Immature natural killer cell (primary cell): ENCODE measurements around the gene ADCY7. TPM values are rescaled to one million over a fixed set of nuclear protein-coding genes. Genes with fewer than 3 reads are reported as not detected.

Experiments used
- DNase-seq, 3 donors: peaks; one replicate each; pipeline ENCODE4 v3.0.0; 2022; ENCODE audit warnings: mixed read lengths in 1 of 3
- H3K27ac Mint-ChIP-seq, 6 donors: one replicate each; pipeline ENCODE4 v1.8.0; 2020; ENCODE audit warnings: mixed read lengths in 6 of 6, mild to moderate bottlenecking in 5 of 6, inconsistent platforms in 4 of 6, moderate library complexity in 3 of 6
- H3K27me3 Mint-ChIP-seq, 3 donors: one replicate each; pipeline ENCODE4 v1.8.0; 2020 to 2021; ENCODE audit warnings: low read depth in 3 of 3, mild to moderate bottlenecking in 3 of 3, mixed read lengths in 3 of 3, moderate library complexity in 3 of 3, inconsistent platforms in 1 of 3
- H3K36me3 Mint-ChIP-seq, 3 donors: one replicate each; pipeline ENCODE4 v1.8.0; 2020; ENCODE audit warnings: mixed read lengths in 3 of 3, inconsistent platforms in 2 of 3, mild to moderate bottlenecking in 2 of 3
- H3K4me1 Mint-ChIP-seq, 2 donors: one replicate each; pipeline ENCODE4 v1.8.0; 2020; ENCODE audit warnings: inconsistent platforms in 2 of 2, mild to moderate bottlenecking in 2 of 2, mixed read lengths in 2 of 2, moderate library complexity in 1 of 2
- H3K4me3 Mint-ChIP-seq, 5 donors: one replicate each; pipeline ENCODE4 v1.8.0; 2020; ENCODE audit warnings: mild to moderate bottlenecking in 5 of 5, mixed read lengths in 5 of 5, inconsistent platforms in 3 of 5, moderate library complexity in 3 of 5
- H3K9me3 Mint-ChIP-seq, 6 donors: one replicate each; pipeline ENCODE4 v1.8.0; 2020; ENCODE audit warnings: mild to moderate bottlenecking in 6 of 6, mixed read lengths in 6 of 6, inconsistent platforms in 4 of 6, moderate library complexity in 3 of 6
- polyA plus RNA-seq, 3 donors: library from polyadenylated mRNA; unstranded; fragments of 300-500 nt; fragmentation: Illumina TruSeq; gene quantifications; one replicate each; pipeline ENCODE4 v1.2.3, GENCODE V29; 2021

ADCY7 gene
- polyA plus RNA-seq, 3 donors from 2014 or later = 97.6 to 209 (median 108) TPM

DNA sequence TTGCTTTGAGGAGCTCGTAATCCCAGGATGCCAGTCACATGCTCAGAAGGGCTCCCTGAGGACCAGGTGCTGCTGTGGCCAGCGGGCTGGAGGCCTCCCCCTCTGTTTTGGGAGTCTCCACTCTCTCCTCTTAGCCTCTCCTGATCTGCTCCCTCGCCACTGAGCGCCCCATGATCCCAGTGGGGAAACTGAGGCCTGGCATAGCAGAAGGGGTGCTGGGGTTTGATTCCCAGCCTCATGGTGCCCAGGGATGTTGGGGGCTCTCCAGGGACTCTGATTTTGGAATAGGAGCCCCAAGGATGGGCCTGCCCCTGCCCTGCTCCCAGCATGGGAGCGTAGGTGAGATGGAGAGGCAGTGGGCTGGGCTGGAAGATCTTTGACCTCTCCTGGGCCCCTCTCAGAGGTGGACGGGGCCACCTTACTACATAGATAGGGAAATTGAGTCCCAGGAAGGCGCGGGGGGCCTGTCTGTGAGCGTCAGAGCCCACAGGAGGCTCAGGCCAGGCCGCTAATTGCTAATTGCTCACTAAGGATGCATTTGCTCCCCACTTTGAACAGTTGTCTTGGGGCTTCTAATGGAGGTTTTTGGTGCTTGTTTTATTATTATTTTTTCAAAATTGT, 525 bp upstream of the ADCY7 start:
- H3K9me3 Mint-ChIP-seq = no peaks in the 10 kb centered on the region
- peak overlapping the region; percentile 95 to 99 (median 98) for H3K4me3 Mint-ChIP-seq
- peaks cover 92 to 95% of the 10 kb centered on the region in 2 donors for H3K4me1 Mint-ChIP-seq

DNA sequence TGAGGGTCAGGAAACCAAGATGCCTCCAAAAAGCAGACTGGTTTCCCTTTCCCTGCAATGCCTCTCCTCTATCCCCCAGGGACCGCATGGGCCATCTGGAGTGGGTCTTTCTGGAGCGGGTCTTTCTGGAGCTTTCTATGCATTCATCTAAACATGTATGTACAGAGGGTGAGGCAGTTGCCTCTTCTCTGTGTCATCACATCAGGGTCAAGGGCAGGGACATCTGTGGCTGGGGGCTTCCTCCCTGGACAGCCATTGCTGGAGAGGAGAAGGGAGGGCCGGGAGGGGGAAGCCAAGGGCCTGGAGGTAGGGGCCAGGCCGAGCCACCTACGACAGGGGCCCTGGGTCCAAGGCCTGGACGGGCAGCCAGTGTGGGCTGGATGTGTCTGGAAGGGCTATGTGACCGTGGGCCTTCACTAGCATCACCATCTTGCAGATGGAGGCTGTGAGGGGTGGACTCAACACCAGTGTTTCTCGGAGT, 840 bp downstream of the ADCY7 start:
- Mint-ChIP-seq H3K4me3 (peak overlapping the region; percentile 95 to 99 (median 98)), H3K9me3 (no peaks in the 10 kb centered on the region), H3K27ac (peak overlapping the region; percentile 97 to 100 (median 98)), H3K4me1 (peaks cover 93 to 95% of the 10 kb centered on the region in 2 donors), H3K27me3 (peaks cover 5 to 17% (median 7%) of the 10 kb centered on the region in 3 donors), H3K36me3 (peaks cover 4 to 10% (median 8%) of the 10 kb centered on the region in 3 donors)
- no peak for DNase-seq

More for the DNA sequence above, 525 bp upstream of the ADCY7 start:
- Mint-ChIP-seq H3K27me3 (peaks cover 5 to 17% (median 7%) of the 10 kb centered on the region in 3 donors), H3K27ac (peak overlapping the region; percentile 97 to 100 (median 98)), H3K36me3 (peaks cover 4 to 10% (median 4%) of the 10 kb centered on the region in 3 donors)
- no peak for DNase-seq

DNA sequence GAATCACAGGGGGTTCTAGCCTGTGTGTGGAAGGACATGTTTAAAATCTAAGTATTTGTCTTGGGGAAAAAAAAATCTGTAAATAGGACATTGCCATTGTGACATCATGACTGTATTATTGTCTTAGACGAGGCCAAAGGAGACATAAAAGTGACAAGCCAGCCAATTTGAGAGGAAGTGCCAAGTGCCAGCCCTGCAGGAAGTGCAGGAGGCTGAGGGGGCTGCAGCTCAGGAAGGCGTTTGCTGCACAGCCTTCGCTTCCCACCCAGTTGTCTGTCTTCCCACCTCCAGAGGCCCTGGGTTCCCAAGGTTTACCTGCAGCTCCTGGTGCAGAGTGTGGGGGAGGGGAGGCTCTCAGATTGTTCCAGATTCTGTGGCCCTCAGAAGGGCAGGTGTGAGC, 1.3 kb downstream of the ADCY7 start:
- Mint-ChIP-seq H3K4me1 (peaks cover 93 to 95% of the 10 kb centered on the region in 2 donors), H3K27me3 (peaks cover 5 to 17% (median 7%) of the 10 kb centered on the region in 3 donors), H3K9me3 (no peaks in the 10 kb centered on the region), H3K36me3 (peaks cover 8 to 10% (median 8%) of the 10 kb centered on the region in 3 donors), H3K27ac (peak overlapping the region; percentile 97 to 100 (median 98)), H3K4me3 (peak overlapping the region; percentile 95 to 99 (median 98))
- DNase-seq = peak in 2 of 3 donors; percentile 62

DNA sequence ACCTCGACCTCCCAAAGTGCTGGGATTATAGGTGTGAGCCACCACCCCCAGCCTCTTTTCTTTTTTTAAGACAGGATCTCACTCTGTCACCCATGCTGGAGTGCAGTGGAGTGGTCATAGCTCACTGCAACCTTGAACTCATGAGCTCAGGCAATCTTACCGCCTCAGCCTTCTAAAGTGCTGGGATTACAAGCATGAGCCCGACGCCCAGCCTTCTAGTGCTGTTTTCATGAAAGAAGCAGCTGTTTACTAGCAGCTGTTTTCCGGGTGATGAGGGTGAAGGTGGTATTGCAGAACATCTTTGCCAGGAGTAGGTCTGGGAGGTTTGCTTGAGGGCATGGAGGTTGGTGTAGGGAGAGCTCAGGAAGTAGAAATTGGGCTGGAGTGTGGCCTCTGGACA, 2.0 kb downstream of the ADCY7 start:
- Mint-ChIP-seq H3K4me1 (peaks cover 93 to 95% of the 10 kb centered on the region in 2 donors), H3K36me3 (peaks cover 8 to 10% (median 9%) of the 10 kb centered on the region in 3 donors), H3K27ac (peak overlapping the region; percentile 97 to 100 (median 98)), H3K4me3 (peak overlapping the region; percentile 95 to 99 (median 98)), H3K27me3 (peaks cover 3 to 17% (median 7%) of the 10 kb centered on the region in 3 donors), H3K9me3 (no peaks in the 10 kb centered on the region)
- DNase-seq = no peak

DNA sequence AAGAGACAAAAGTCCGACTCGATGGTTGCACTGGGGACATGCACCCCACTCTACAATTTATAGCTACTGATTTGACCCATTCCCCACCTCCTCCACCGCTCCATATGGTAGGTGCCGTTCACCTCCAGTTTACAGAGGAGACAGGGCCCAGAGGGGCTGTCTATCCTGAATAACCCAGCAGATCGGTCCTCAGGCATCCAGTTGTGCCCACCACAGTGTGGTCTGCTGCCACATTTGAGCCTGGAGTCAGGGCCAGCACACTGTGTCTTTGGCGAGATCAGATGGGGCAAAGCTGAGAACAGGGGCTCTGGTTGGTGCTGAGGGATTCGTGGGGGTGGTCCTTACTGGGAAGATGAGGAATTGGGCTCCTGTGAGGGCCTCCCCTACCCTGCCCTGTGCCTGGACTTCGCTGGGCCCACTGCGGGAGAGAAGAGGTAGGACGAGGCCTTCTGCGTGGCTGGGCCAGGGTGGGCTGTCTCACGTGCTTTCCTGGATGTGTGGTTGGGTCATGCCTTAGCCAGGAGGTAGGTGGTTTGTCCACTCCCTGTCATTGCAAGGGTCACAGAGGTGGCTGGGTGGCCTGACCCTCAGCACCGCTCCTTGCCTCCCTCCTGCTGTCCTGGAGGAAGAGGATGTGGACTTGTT, 2.8 kb downstream of the ADCY7 start:
- H3K4me3 Mint-ChIP-seq = peak overlapping the region; percentile 95 to 99 (median 98)
- H3K36me3 Mint-ChIP-seq = peaks cover 8 to 10% (median 9%) of the 10 kb centered on the region in 3 donors
- H3K27ac Mint-ChIP-seq = peak overlapping the region; percentile 97 to 100 (median 98)
- peaks cover 93 to 95% of the 10 kb centered on the region in 2 donors for H3K4me1 Mint-ChIP-seq
- peaks cover 3 to 15% (median 7%) of the 10 kb centered on the region in 3 donors for H3K27me3 Mint-ChIP-seq
- H3K9me3 Mint-ChIP-seq = no peaks in the 10 kb centered on the region
- DNase-seq = no peak

DNA sequence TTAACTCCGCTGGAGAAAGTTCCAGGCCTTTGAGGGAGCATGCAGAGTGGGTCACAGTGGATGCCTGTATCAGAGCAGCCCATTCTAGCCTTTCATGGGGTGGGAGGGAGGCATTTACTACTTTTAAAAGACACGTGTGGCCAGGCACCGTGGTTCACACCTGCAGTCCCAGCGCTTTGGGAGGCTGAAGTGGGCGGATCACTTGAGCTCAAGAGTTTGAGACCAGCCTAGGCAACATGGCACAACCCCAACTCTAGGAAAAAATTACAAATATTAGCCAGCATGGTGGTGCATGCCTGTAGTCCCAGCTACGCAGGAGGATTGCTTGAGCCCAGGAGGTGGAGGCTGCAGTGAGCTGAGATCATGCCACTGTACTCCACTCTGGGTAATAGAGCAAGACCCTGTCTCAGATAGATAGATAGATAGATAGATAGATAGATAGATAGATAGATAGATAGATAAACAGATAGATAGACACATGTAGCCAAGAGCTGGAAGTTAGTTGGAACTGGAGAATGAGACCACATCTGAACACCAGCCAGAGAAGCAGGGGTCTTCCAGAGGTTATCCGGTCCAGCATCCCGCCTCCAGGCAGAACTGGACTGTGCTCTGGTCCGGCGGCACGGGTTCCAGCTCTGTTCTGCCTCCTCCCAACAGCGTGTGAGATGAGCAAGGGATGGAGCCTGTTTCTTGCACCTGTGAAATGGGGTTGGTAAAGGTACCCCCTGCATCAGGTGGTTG, 3.6 kb downstream of the ADCY7 start:
- Mint-ChIP-seq H3K27me3 (peaks cover 3 to 14% (median 7%) of the 10 kb centered on the region in 3 donors), H3K4me3 (peak overlapping the region; percentile 95 to 99 (median 98)), H3K4me1 (peaks cover 93 to 95% of the 10 kb centered on the region in 2 donors), H3K36me3 (peaks cover 8 to 10% (median 9%) of the 10 kb centered on the region in 3 donors), H3K9me3 (no peaks in the 10 kb centered on the region), H3K27ac (peak overlapping the region; percentile 97 to 100 (median 98))
- DNase-seq = no peak

DNA sequence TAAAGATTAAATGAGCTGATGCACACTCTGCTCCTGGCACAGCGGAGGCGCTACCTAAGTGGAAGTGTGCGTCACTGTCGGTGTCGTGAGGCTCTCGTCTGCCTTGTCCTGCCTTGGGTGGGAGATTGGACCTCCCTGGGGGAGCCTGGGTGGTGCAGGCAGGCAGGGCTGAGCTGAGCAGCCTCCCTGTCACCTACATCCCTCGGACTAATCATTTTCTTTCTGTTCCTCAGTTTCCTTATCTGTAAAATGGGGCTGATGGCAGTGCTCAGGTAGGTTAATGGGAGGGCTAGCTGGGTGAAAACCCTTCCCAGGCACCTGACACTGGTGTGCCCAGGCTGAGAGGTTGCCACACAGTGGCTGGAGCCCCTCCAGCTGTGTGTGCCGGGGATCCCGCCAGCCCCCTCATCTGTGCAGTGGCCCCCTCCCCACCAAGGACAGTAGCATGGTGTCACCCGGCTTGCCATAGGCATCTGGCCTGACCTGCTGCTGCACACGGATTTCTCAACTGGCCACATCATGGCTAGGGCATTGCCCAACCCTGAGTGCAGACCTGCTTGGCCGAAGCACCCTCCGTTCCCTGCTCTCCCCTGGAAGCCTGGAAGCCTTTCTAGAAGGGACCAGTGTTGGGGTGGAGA, 4.3 kb downstream of the ADCY7 start:
- Mint-ChIP-seq H3K27me3 (peaks cover 3 to 10% (median 7%) of the 10 kb centered on the region in 3 donors), H3K27ac (peak overlapping the region; percentile 97 to 100 (median 98)), H3K36me3 (peaks cover 8 to 10% (median 9%) of the 10 kb centered on the region in 3 donors), H3K9me3 (no peaks in the 10 kb centered on the region), H3K4me1 (peaks cover 93 to 95% of the 10 kb centered on the region in 2 donors), H3K4me3 (peak overlapping the region; percentile 95 to 99 (median 98))
- DNase-seq = no peak

DNA sequence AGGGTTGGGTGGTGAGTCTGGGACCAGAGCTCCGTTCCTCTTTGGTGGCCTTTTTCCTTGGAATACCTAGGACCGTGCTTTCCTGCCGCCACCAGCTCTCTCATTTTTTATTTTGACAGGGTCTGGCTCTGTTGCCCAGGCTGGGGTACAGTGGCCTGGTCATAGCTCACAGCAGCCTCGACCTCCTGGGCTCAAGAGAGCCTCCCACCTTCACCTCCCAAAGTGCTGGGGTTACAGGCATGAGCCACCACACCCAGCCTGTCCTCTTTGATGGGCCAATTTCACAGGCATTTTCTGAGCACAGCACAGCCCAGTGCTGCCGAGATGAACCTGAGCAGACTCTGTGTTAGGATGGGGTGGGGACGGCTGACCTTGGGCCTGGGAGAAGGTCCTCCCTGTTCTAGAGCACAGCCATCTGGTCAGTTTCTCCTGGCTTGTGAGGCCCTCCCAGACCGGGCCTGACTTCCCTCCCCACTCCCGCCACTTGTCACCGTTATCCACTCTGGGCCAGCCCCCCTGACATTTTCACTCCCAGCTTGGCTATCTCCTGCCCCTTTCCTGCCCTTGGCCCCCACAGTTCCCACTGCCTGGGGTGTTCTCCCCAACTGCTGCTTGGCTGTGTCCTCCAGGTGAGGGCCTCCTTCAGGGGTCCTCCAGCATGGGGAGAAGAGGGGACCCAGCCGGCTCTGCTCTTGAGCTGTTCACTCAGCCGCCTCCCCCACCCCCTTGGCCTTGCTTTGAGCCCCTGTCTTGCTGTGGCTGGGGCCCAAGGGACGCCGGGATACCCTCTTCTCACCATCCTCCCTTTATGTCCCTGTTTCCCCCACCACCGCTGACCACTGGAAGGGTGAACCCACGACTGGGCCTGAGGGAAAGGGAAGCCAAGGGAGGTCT, 5.0 kb downstream of the ADCY7 start:
- Mint-ChIP-seq H3K27me3 (peaks cover 3 to 9% (median 7%) of the 10 kb centered on the region in 3 donors), H3K9me3 (no peaks in the 10 kb centered on the region), H3K27ac (peak overlapping the region; percentile 97 to 99 (median 98)), H3K4me1 (peaks cover 93 to 95% of the 10 kb centered on the region in 2 donors), H3K36me3 (peaks cover 8 to 10% (median 9%) of the 10 kb centered on the region in 3 donors), H3K4me3 (peak overlapping the region; percentile 50 to 98 (median 53))
- no peak for DNase-seq

DNA sequence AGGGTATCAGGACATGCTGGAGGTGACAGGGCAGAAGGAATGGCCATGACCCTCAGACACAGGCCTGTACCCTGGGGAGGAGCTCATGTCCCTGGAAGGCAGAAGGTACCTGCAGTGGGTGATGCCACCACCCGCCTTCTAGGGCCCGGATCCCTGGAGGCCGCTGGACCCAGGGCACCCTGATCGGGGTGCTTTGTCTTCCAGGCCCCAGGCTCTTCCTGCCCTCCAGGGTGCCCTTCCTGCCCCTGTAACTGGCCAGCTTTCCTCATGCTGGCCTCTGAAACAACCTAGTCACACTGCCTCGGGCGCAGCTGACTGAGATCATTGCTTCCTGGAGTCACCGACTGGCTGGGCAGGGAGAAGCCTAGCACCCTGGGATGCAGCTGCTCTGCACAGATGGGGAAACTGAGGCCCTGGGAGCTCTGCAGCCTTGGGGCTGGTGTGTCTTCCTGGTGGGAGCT, 5.8 kb downstream of the ADCY7 start:
- Mint-ChIP-seq H3K27ac (peak overlapping the region; percentile 92 to 99 (median 98)), H3K4me1 (peaks cover 99% of the 10 kb centered on the region in 2 donors), H3K9me3 (no peaks in the 10 kb centered on the region), H3K4me3 (peak overlapping the region; percentile 87 to 97 (median 93)), H3K27me3 (peaks cover 5 to 10% (median 5%) of the 10 kb centered on the region in 3 donors), H3K36me3 (peaks cover 9 to 10% (median 9%) of the 10 kb centered on the region in 3 donors)
- no peak for DNase-seq

DNA sequence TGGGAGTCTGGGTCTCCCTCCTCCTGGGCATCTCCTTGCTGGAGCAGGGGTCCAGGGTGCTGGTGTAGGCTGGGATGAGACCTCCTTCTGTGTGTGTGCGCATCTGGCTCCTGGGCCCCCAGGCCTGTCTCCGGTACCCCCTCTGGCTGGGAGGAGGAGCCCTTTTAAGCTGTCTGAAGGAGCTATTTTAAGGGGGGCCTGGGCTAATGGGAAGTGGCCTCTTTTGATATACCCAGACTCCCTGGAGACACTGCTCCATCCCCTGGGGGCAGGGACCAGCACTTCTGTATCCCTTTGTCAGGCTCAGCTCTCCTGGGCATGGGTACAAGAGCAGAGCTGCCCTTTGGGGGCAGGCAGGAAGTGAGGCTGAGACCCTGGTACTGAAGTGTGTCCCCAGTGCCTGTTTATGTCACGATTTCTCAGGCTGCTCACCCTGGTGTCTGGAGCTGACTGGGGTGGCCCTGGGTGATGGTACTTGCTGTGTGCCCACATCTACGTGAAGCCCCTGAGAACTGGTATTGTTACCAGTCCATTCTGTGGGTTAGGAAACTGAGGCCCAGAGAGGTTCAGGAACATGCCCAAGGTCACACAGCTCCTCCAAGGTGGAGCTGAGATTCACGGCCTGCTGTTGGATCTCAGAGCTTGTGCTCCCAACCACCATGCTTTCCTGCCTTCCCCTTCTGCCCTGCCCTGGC, 6.5 kb downstream of the ADCY7 start:
- Mint-ChIP-seq H3K4me3 (peak overlapping the region; percentile 87 to 93 (median 89)), H3K36me3 (peaks cover 4 to 13% (median 11%) of the 10 kb centered on the region in 3 donors)
- no peak for DNase-seq

DNA sequence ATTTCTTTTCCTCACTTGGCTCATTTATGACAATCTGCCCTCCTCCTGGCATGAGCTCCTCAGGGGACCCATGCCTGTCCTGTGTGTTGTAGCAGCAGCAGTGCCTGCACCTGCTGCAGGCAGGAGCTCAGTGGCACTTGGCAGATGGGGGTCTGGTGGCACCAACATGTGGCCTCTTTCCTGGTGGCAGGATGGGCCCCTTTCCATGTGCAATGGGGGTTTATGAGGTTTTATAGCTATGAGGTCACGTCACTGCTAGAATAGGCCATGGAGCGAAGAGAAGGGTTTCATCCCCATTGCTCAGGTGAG, 7.0 kb downstream of the ADCY7 start:
- H3K4me1 Mint-ChIP-seq = peaks cover 100% of the 10 kb centered on the region in 2 donors
- H3K4me3 Mint-ChIP-seq = peak overlapping the region; percentile 87 to 93 (median 89)
- peaks cover 5 to 10% (median 7%) of the 10 kb centered on the region in 3 donors for H3K27me3 Mint-ChIP-seq
- peak overlapping the region; percentile 92 to 99 (median 98) for H3K27ac Mint-ChIP-seq
- DNase-seq = no peak
- H3K9me3 Mint-ChIP-seq = no peaks in the 10 kb centered on the region
- H3K36me3 Mint-ChIP-seq = peaks cover 4 to 15% (median 14%) of the 10 kb centered on the region in 3 donors

More for the DNA sequence above, 6.5 kb downstream of the ADCY7 start:
- H3K27ac Mint-ChIP-seq = peak overlapping the region; percentile 92 to 99 (median 98)
- peaks cover 3 to 12% (median 5%) of the 10 kb centered on the region in 3 donors for H3K27me3 Mint-ChIP-seq
- no peaks in the 10 kb centered on the region for H3K9me3 Mint-ChIP-seq
- H3K4me1 Mint-ChIP-seq = peaks cover 99% of the 10 kb centered on the region in 2 donors
